ENCODE results near the gene BCL6. TPM values are rescaled to one million over a fixed set of nuclear protein-coding genes. Genes with fewer than 3 reads are reported as not detected.

BCL6 gene
- total RNA-seq, 5 donors from 2014 or later (not counting 1 experiment from before 2014, with no cell fraction given): 16.8 to 31.1 (median 27.7) TPM

- H3K27ac ChIP-seq (ENCODE audit: low read length): no peak overlapping the region
- WGBS (ENCODE audit: insufficient coverage): 38% methylated on average over 1 of the region's 2 CpGs
- Mint-ChIP-seq H3K9me3 (no peaks in the 10 kb centered on the region), H3K27me3 (peaks cover 0 to 2% of the 10 kb centered on the region in 2 donors), H3K4me3 (no peak overlapping the region), H3K4me1 (peaks cover under 1 to 13% (median 5%) of the 10 kb centered on the region in 3 donors), H3K36me3 (no peaks in the 10 kb centered on the region), H3K27ac (no peak overlapping the region)
- H3K4me1 ChIP-seq (ENCODE audit: control insufficient read depth in 1 of 2, extremely low read depth in 1 of 2, insufficient read depth in 2 of 2, low read length in 2 of 2): peaks cover 0 to 2% of the 10 kb centered on the region in 2 experiments
- no peaks in the 10 kb centered on the region for H3K27me3 ChIP-seq (replicated peaks in 1 of 2; ENCODE audit: control insufficient read depth in 2 of 2, extremely low read depth in 1 of 2, insufficient read depth in 2 of 2, low read length in 1 of 2)
- H3K36me3 ChIP-seq (ENCODE audit: control insufficient read depth in 2 of 2, extremely low read depth in 1 of 2, insufficient read depth in 1 of 2, low read length in 1 of 2): no peaks in the 10 kb centered on the region
- ATAC-seq (replicated peaks in 1 of 4): no peak
- no peak overlapping the region for H3K4me3 ChIP-seq (ENCODE audit: control insufficient read depth in 1 of 2, extremely low read depth in 1 of 2, low read length in 1 of 2)
- ChIA-PET POLR2A (interaction anchor here in 1 of 2 donors (0.6 kb wide), 1 partner anchor 1441 kb away, joined by 4 read pairs; no protein-coding TSS in a partner anchor), CTCF (no interaction called here)
- no peaks in the 10 kb centered on the region for H3K9me3 ChIP-seq
- DNase-seq: no peak
Observed at GRCh38 chr3:187783098-187783497, 37.8 kb upstream of the BCL6 start.

- Mint-ChIP-seq H3K4me3 (no peak overlapping the region), H3K27ac (no peak overlapping the region), H3K4me1 (peaks cover 11 to 24% (median 16%) of the 10 kb centered on the region in 3 donors), H3K9me3 (no peaks in the 10 kb centered on the region), H3K27me3 (peaks cover 0 to 2% of the 10 kb centered on the region in 2 donors), H3K36me3 (no peaks in the 10 kb centered on the region)
- ChIA-PET POLR2A (no interaction called here), CTCF (no interaction called here)
- H3K4me3 ChIP-seq (ENCODE audit: control insufficient read depth in 1 of 2, extremely low read depth in 1 of 2, low read length in 1 of 2): no peak overlapping the region
- no peak overlapping the region for H3K27ac ChIP-seq (ENCODE audit: low read length)
- H3K36me3 ChIP-seq (ENCODE audit: control insufficient read depth in 2 of 2, extremely low read depth in 1 of 2, insufficient read depth in 1 of 2, low read length in 1 of 2): no peaks in the 10 kb centered on the region
- H3K4me1 ChIP-seq (ENCODE audit: control insufficient read depth in 1 of 2, extremely low read depth in 1 of 2, insufficient read depth in 2 of 2, low read length in 2 of 2): peaks cover 4 to 11% of the 10 kb centered on the region in 2 experiments
- DNase-seq (no peak), ATAC-seq (replicated peaks in 1 of 4) (no peak)
- WGBS (ENCODE audit: insufficient coverage): 100% methylated on average over 2 of the region's 3 CpGs
- no peaks in the 10 kb centered on the region for H3K27me3 ChIP-seq (replicated peaks in 1 of 2; ENCODE audit: control insufficient read depth in 2 of 2, extremely low read depth in 1 of 2, insufficient read depth in 2 of 2, low read length in 1 of 2)
- H3K9me3 ChIP-seq: no peaks in the 10 kb centered on the region
Observed at GRCh38 chr3:187782006-187782405, 36.7 kb upstream of the BCL6 start.

DNA sequence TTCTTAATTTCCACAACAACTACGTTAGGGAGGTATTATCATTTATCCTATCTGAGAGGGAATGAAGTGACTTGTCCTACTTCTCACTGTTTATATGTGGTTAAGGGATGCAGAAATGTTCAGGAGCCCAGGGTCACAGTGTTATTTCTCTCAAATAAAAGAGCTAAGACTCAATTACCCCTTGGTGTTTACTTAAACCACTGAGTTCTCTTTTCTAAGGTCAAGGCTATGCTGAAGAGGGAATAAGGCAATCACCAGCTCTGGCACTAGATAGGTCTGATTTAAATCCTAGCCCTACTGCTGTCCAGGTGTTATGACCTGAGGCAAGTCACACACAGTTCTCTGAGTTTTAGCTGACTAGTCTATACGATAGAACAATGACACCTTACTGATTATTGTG lies 35.7 kb upstream of the BCL6 start:
- Histone ChIP-seq H3K27me3 (replicated peaks in 1 of 2; ENCODE audit: control insufficient read depth in 2 of 2, extremely low read depth in 1 of 2, insufficient read depth in 2 of 2, low read length in 1 of 2) (no peaks in the 10 kb centered on the region), H3K27ac (ENCODE audit: low read length) (no peak overlapping the region), H3K36me3 (ENCODE audit: control insufficient read depth in 2 of 2, extremely low read depth in 1 of 2, insufficient read depth in 1 of 2, low read length in 1 of 2) (no peaks in the 10 kb centered on the region), H3K4me3 (ENCODE audit: control insufficient read depth in 1 of 2, extremely low read depth in 1 of 2, low read length in 1 of 2) (no peak overlapping the region), H3K9me3 (no peaks in the 10 kb centered on the region), H3K4me1 (ENCODE audit: control insufficient read depth in 1 of 2, extremely low read depth in 1 of 2, insufficient read depth in 2 of 2, low read length in 2 of 2) (peaks cover 4 to 11% of the 10 kb centered on the region in 2 experiments)
- WGBS (ENCODE audit: insufficient coverage): 100% methylated on average over 1 of the region's 2 CpGs
- DNase-seq (no peak), ATAC-seq (replicated peaks in 1 of 4) (no peak)
- Mint-ChIP-seq H3K9me3 (no peaks in the 10 kb centered on the region), H3K27ac (no peak overlapping the region), H3K4me3 (no peak overlapping the region), H3K27me3 (peaks cover 0 to 2% of the 10 kb centered on the region in 2 donors), H3K4me1 (peaks cover 15 to 28% (median 20%) of the 10 kb centered on the region in 3 donors), H3K36me3 (no peaks in the 10 kb centered on the region)
- ChIA-PET CTCF (interaction anchor here in 1 of 2 donors (1.1 kb wide), 1 partner anchor 42 kb away, joined by 3 read pairs; no protein-coding TSS in a partner anchor), POLR2A (interaction anchor here in 1 of 2 donors (0.6 kb wide), 1 partner anchor 145 kb away, joined by 8 read pairs; no protein-coding TSS in a partner anchor)

- Mint-ChIP-seq H3K9me3 (no peaks in the 10 kb centered on the region), H3K4me3 (no peak overlapping the region), H3K4me1 (peaks cover 15 to 35% (median 23%) of the 10 kb centered on the region in 3 donors), H3K27ac (peak overlapping the region; percentile 25 to 56), H3K27me3 (peaks cover 0 to 2% of the 10 kb centered on the region in 2 donors), H3K36me3 (no peaks in the 10 kb centered on the region)
- Histone ChIP-seq H3K4me3 (ENCODE audit: control insufficient read depth in 1 of 2, extremely low read depth in 1 of 2, low read length in 1 of 2) (no peak overlapping the region), H3K27me3 (replicated peaks in 1 of 2; ENCODE audit: control insufficient read depth in 2 of 2, extremely low read depth in 1 of 2, insufficient read depth in 2 of 2, low read length in 1 of 2) (no peaks in the 10 kb centered on the region), H3K9me3 (no peaks in the 10 kb centered on the region), H3K4me1 (ENCODE audit: control insufficient read depth in 1 of 2, extremely low read depth in 1 of 2, insufficient read depth in 2 of 2, low read length in 2 of 2) (peaks cover 4 to 16% of the 10 kb centered on the region in 2 experiments), H3K27ac (ENCODE audit: low read length) (no peak overlapping the region), H3K36me3 (ENCODE audit: control insufficient read depth in 2 of 2, extremely low read depth in 1 of 2, insufficient read depth in 1 of 2, low read length in 1 of 2) (no peaks in the 10 kb centered on the region)
- WGBS (ENCODE audit: insufficient coverage): 60% methylated on average over 1 of the region's 2 CpGs
- POLR2A ChIA-PET: no interaction called here
- CTCF ChIA-PET: no interaction called here
- ATAC-seq (replicated peaks in 1 of 4) (no peak), DNase-seq (no peak)
Observed at GRCh38 chr3:187778726-187779125, 33.5 kb upstream of the BCL6 start.

DNA sequence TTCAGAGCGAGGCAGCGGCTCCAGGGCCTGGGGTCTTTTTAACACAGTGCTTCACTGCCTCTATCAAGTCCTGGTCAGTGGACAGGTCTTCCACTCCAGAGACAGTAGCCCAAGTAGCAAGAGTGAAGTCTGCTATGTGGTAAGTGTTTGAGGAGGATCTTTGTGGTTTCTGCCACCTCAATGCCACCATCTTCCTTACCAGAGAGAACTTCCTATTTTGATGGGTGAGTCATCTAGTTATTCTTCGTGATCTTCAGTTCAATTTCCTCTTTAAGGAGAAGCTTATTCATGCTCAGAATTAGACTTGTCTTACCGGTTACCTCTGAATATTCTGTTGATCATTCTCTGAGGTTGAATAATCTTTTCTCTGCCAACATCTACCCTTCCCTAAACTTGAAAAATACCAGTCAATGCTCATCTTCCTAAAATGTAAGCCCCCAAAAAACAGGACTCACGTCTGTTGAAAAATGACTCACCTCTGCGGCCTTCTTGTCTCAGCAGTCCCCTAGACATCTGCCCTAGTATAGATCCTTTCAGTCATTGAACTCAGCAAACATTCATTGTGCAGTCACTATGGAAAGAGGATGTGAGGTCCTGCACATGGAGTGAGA lies 32.2 kb upstream of the BCL6 start:
- peak overlapping the region; percentile 66 for H3K27ac ChIP-seq (ENCODE audit: low read length)
- 30% methylated on average over 2 of the region's 6 CpGs for WGBS (ENCODE audit: insufficient coverage)

GRCh38 chr3:187775549-187775948 lies 30.3 kb upstream of the BCL6 start:
- H3K27ac Mint-ChIP-seq: no peak overlapping the region

More for the DNA sequence above, 32.2 kb upstream of the BCL6 start:
- ChIA-PET POLR2A (interaction anchor here in 1 of 2 donors (1.2 kb wide), 1 partner anchor 32 kb away, joined by 4 read pairs; the partner anchor contains the start of gene BCL6), CTCF (interaction anchor here in 1 of 2 donors (0.5 to 1.0 kb wide), 4 partner anchors 22 to 1365 kb away, joined by 3 read pairs; no protein-coding TSS in a partner anchor)
- no peaks in the 10 kb centered on the region for H3K9me3 Mint-ChIP-seq
- DNase-seq (peak in 21 of 35 experiments; percentile 5 to 73 (median 16)), ATAC-seq (replicated peaks in 1 of 4) (peak; percentile 90 to 98 (median 95))
- no peaks in the 10 kb centered on the region for H3K27me3 ChIP-seq (replicated peaks in 1 of 2; ENCODE audit: control insufficient read depth in 2 of 2, extremely low read depth in 1 of 2, insufficient read depth in 2 of 2, low read length in 1 of 2)
- H3K36me3 ChIP-seq (ENCODE audit: control insufficient read depth in 2 of 2, extremely low read depth in 1 of 2, insufficient read depth in 1 of 2, low read length in 1 of 2): no peaks in the 10 kb centered on the region
- H3K36me3 Mint-ChIP-seq: no peaks in the 10 kb centered on the region
- H3K9me3 ChIP-seq: no peaks in the 10 kb centered on the region
- H3K27ac Mint-ChIP-seq: peak overlapping the region; percentile 85 to 96
- peak overlapping the region; percentile 18 to 51 (median 28) for H3K4me3 Mint-ChIP-seq
- H3K27me3 Mint-ChIP-seq: peaks cover 0 to 2% of the 10 kb centered on the region in 2 donors
- H3K4me3 ChIP-seq (ENCODE audit: control insufficient read depth in 1 of 2, extremely low read depth in 1 of 2, low read length in 1 of 2): no peak overlapping the region
- H3K4me1 ChIP-seq (ENCODE audit: control insufficient read depth in 1 of 2, extremely low read depth in 1 of 2, insufficient read depth in 2 of 2, low read length in 2 of 2): peaks cover 4 to 16% of the 10 kb centered on the region in 2 experiments
- peaks cover 15 to 40% (median 23%) of the 10 kb centered on the region in 3 donors for H3K4me1 Mint-ChIP-seq

More at GRCh38 chr3:187775549-187775948, 30.3 kb upstream of the BCL6 start:
- Mint-ChIP-seq H3K4me1 (peaks cover 17 to 40% (median 25%) of the 10 kb centered on the region in 3 donors), H3K9me3 (no peaks in the 10 kb centered on the region), H3K4me3 (no peak overlapping the region), H3K27me3 (no peaks in the 10 kb centered on the region), H3K36me3 (no peaks in the 10 kb centered on the region)
- CTCF ChIA-PET: interaction anchor here in 1 of 2 donors (1.0 kb wide), 1 partner anchor 30 kb away, joined by 3 read pairs; the partner anchor contains the start of gene BCL6
- WGBS (ENCODE audit: insufficient coverage): no CpG with 5 or more reads among the region's 1 CpG
- Histone ChIP-seq H3K9me3 (no peaks in the 10 kb centered on the region), H3K27me3 (replicated peaks in 1 of 2; ENCODE audit: control insufficient read depth in 2 of 2, extremely low read depth in 1 of 2, insufficient read depth in 2 of 2, low read length in 1 of 2) (no peaks in the 10 kb centered on the region), H3K4me3 (ENCODE audit: control insufficient read depth in 1 of 2, extremely low read depth in 1 of 2, low read length in 1 of 2) (no peak overlapping the region), H3K27ac (ENCODE audit: low read length) (no peak overlapping the region), H3K4me1 (ENCODE audit: control insufficient read depth in 1 of 2, extremely low read depth in 1 of 2, insufficient read depth in 2 of 2, low read length in 2 of 2) (peaks cover 4 to 16% of the 10 kb centered on the region in 2 experiments), H3K36me3 (ENCODE audit: control insufficient read depth in 2 of 2, extremely low read depth in 1 of 2, insufficient read depth in 1 of 2, low read length in 1 of 2) (no peaks in the 10 kb centered on the region)
- POLR2A ChIA-PET: no interaction called here
- DNase-seq (no peak), ATAC-seq (replicated peaks in 1 of 4) (no peak)
